ENCODE measurements around the gene LMTK3. TPM values are rescaled to one million over a fixed set of nuclear protein-coding genes. Genes with fewer than 3 reads are reported as not detected.

LMTK3 gene
- total and polyA plus RNA-seq, 9 of the 15 experiments (the other 6 are each of a cell fraction or from before 2014, with no cell fraction given): 0.35 to 12.3 (median 2.0) TPM; not detected in 2

DNA sequence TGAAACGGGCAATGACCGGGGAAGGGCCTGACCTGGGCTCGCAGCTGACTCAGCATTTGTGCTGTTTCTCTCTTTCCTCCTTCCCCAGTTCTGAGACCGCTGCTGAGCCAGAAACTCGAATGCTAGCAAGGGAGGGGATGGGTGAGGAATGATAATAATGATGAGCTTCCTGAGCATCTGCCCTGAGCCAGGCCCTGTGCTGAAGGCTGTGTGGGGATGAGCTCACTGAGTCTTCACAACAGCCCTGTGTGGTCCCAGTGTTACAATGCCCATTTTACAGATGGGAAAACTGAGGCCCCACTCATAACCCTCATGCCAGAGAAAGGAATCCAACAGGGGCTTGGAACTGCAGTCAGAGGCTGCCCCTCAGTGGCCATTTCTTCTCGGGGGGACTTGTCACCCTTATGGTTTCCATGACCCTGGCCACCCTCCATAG, 48.5 kb upstream of the LMTK3 start (continued):
- no peak for TF ChIP-seq ETS2 (tag; IDR thresholded peaks at IDR 0.05; ENCODE audit: borderline replicate concordance, poor library complexity, severe bottlenecking)
- no peak for TF ChIP-seq ZBTB7A (IDR thresholded peaks at IDR 0.05; ENCODE audit: borderline replicate concordance, control insufficient read depth, low read depth, low read length)
- TF ChIP-seq, protein P1, sequence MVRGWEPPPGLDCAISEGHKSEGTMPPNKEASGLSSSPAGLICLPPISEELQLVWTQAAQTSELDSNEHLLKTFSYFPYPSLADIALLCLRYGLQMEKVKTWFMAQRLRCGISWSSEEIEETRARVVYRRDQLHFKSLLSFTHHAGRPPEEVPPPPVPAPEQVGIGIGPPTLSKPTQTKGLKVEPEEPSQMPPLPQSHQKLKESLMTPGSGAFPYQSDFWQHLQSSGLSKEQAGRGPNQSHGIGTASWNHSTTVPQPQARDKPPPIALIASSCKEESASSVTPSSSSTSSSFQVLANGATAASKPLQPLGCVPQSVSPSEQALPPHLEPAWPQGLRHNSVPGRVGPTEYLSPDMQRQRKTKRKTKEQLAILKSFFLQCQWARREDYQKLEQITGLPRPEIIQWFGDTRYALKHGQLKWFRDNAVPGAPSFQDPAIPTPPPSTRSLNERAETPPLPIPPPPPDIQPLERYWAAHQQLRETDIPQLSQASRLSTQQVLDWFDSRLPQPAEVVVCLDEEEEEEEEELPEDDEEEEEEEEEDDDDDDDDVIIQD (CRISPR knock-in tag; IDR thresholded peaks at IDR 0.05): no peak
- TF ChIP-seq RBM14 (IDR thresholded peaks at IDR 0.05; ENCODE audit: borderline replicate concordance, insufficient read depth, low read depth, low read length): no peak
- TF ChIP-seq NR2C2 (CRISPR knock-in tag; IDR thresholded peaks at IDR 0.05): no peak
- TF ChIP-seq NR2C2 (tag; IDR thresholded peaks at IDR 0.05): no peak
- TF ChIP-seq KDM1A (IDR thresholded peaks at IDR 0.05): peak; percentile 79 to 89
- TF ChIP-seq RCOR1 (IDR thresholded peaks at IDR 0.05; ENCODE audit: borderline replicate concordance in 1 of 2, low read depth in 2 of 2, low read length in 2 of 2): peak; percentile 69 to 93
- no peak for TF ChIP-seq TEAD4 (IDR thresholded peaks at IDR 0.05; ENCODE audit: low read length)
- no peak for TF ChIP-seq TEAD4 (CRISPR knock-in tag; IDR thresholded peaks at IDR 0.05; ENCODE audit: borderline replicate concordance)
- no peak for TF ChIP-seq NR4A1 (CRISPR knock-in tag; IDR thresholded peaks at IDR 0.05)
- TF ChIP-seq NR4A1 (tag; IDR thresholded peaks at IDR 0.05): no peak
- no peak for TF ChIP-seq ZFP1 (CRISPR knock-in tag; IDR thresholded peaks at IDR 0.05)
- TF ChIP-seq JUND (IDR thresholded peaks at IDR 0.05; ENCODE audit: borderline replicate concordance, low read depth, low read length): no peak
- TF ChIP-seq JUND (tag; IDR thresholded peaks at IDR 0.05; ENCODE audit: borderline replicate concordance, low read depth, low read length): no peak
- TF ChIP-seq BCOR (IDR thresholded peaks at IDR 0.05): peak; percentile 98
- TF ChIP-seq FOS (IDR thresholded peaks at IDR 0.05; ENCODE audit: extremely low read depth, insufficient read length): no peak
- no peak for TF ChIP-seq TAF7 (tag; IDR thresholded peaks at IDR 0.05)
- TF ChIP-seq EP400 (IDR thresholded peaks at IDR 0.05): no peak
- TF ChIP-seq HDAC2 (IDR thresholded peaks at IDR 0.05): peak; percentile 93
- no peak for TF ChIP-seq POLR2AphosphoS5 (IDR thresholded peaks at IDR 0.05; ENCODE audit: control insufficient read depth, insufficient read depth, low read depth, low read length)
- peak; percentile 82; the same call in 1 of the 2 replicates for TF ChIP-seq CBX1 (IDR thresholded peaks at IDR 0.05; ENCODE audit: low read depth)
- no peak for TF ChIP-seq STAT5B (CRISPR knock-in tag; IDR thresholded peaks at IDR 0.05)
- no peak for TF ChIP-seq ATF7 (IDR thresholded peaks at IDR 0.05)
- TF ChIP-seq, protein P2, sequence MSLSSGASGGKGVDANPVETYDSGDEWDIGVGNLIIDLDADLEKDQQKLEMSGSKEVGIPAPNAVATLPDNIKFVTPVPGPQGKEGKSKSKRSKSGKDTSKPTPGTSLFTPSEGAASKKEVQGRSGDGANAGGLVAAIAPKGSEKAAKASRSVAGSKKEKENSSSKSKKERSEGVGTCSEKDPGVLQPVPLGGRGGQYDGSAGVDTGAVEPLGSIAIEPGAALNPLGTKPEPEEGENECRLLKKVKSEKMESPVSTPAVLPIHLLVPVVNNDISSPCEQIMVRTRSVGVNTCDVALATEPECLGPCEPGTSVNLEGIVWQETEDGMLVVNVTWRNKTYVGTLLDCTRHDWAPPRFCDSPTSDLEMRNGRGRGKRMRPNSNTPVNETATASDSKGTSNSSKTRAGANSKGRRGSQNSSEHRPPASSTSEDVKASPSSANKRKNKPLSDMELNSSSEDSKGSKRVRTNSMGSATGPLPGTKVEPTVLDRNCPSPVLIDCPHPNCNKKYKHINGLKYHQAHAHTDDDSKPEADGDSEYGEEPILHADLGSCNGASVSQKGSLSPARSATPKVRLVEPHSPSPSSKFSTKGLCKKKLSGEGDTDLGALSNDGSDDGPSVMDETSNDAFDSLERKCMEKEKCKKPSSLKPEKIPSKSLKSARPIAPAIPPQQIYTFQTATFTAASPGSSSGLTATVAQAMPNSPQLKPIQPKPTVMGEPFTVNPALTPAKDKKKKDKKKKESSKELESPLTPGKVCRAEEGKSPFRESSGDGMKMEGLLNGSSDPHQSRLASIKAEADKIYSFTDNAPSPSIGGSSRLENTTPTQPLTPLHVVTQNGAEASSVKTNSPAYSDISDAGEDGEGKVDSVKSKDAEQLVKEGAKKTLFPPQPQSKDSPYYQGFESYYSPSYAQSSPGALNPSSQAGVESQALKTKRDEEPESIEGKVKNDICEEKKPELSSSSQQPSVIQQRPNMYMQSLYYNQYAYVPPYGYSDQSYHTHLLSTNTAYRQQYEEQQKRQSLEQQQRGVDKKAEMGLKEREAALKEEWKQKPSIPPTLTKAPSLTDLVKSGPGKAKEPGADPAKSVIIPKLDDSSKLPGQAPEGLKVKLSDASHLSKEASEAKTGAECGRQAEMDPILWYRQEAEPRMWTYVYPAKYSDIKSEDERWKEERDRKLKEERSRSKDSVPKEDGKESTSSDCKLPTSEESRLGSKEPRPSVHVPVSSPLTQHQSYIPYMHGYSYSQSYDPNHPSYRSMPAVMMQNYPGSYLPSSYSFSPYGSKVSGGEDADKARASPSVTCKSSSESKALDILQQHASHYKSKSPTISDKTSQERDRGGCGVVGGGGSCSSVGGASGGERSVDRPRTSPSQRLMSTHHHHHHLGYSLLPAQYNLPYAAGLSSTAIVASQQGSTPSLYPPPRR (CRISPR knock-in tag; IDR thresholded peaks at IDR 0.05; ENCODE audit: borderline replicate concordance): no peak
- TF ChIP-seq POLR2AphosphoS2 (IDR thresholded peaks at IDR 0.05; ENCODE audit: low read length): no peak
